Lung (tissue), 12 donors: Measurements from ENCODE around the gene RRP7A. TPM values are rescaled to one million over a fixed set of nuclear protein-coding genes. Genes with fewer than 3 reads are reported as not detected.
"Not testable (repeated sequence)": the region's sequence is repeated elsewhere in the genome, so short reads cannot be mapped to it uniquely, and the experiment has no call there.

Source experiments
- ATAC-seq: fragments of 200-7000 bp; cut with Tn5 transposase; one replicate; pipeline ENCODE4 v1.9.1; 2020; ENCODE audit warnings: moderate number of reproducible peaks; ENCODE audit not compliant: insufficient read depth, low FRiP score
- DNase-seq, 3 donors: peaks; one replicate each; pipeline ENCODE4 v3.0.0-alpha.2; 2013 to 2017
- H3K27ac ChIP-seq, 2 donors: one replicate each; pipeline ENCODE4 v1.5.1; 2013; ENCODE audit warnings: mild to moderate bottlenecking in 2 of 2, moderate library complexity in 2 of 2, control low read depth in 1 of 2, inconsistent platforms in 1 of 2, low read depth in 1 of 2, low read length in 1 of 2
- H3K27me3 ChIP-seq, 3 donors: one replicate each; pipeline ENCODE4 v1.5.1; 2013; ENCODE audit warnings: low read length in 2 of 3; ENCODE audit not compliant: control insufficient read depth in 3 of 3, insufficient read depth in 3 of 3
- H3K36me3 ChIP-seq, 4 donors: one replicate each; pipeline ENCODE4 v1.5.1; 2013; ENCODE audit warnings: low read length in 4 of 4, mild to moderate bottlenecking in 1 of 4, moderate library complexity in 1 of 4; ENCODE audit not compliant: control insufficient read depth in 4 of 4, insufficient read depth in 4 of 4
- H3K4me1 ChIP-seq, 5 donors: one replicate each; pipeline ENCODE4 v1.5.1; 2013; ENCODE audit warnings: low read length in 5 of 5, mild to moderate bottlenecking in 2 of 5, moderate library complexity in 1 of 5; ENCODE audit not compliant: control insufficient read depth in 5 of 5, insufficient read depth in 5 of 5
- H3K4me3 ChIP-seq: one replicate; pipeline ENCODE4 v1.5.1; 2013; ENCODE audit warnings: mild to moderate bottlenecking, control low read depth, moderate library complexity
- H3K9ac ChIP-seq, 2 donors: one replicate each; pipeline ENCODE4 v1.5.1; 2013; ENCODE audit warnings: low read length in 2 of 2, control low read depth in 1 of 2; ENCODE audit not compliant: insufficient read depth in 1 of 2
- H3K9me3 ChIP-seq, 4 donors: one replicate each; pipeline ENCODE4 v1.5.1; 2013; ENCODE audit warnings: low read length in 3 of 4, mild to moderate bottlenecking in 1 of 4, moderate library complexity in 1 of 4; ENCODE audit not compliant: control insufficient read depth in 4 of 4, insufficient read depth in 3 of 4
- WGBS, 2 donors: extraction: QIAGEN DNeasy Blood & Tissue Kit; methylation state at CpG; one replicate each; pipeline ENCODE4 v1.1.7; 2013; 5-methylcytosine and 5-hydroxymethylcytosine counted together
- polyA plus RNA-seq, 2 donors: library from polyadenylated mRNA; stranded (reverse); fragments of 200-250 nt; gene quantifications; one replicate each; pipeline ENCODE4 v1.2.1, GENCODE V29; 2013
- total RNA-seq, 2 donors: library from RNA; depleted of rRNA in 1 of 2; stranded (reverse); fragments of >200 nt in 1 of 2; gene quantifications; one replicate each; pipeline ENCODE4 v1.2.1, GENCODE V29; 2014 to 2021
- TF ChIP-seq, protein P1 (sequence below): IDR thresholded peaks from 2 replicates; pipeline ENCODE4 v1.5.1; 2012; ENCODE audit warnings: mild to moderate bottlenecking; ENCODE audit errors: control extremely low read depth, extremely low read depth
- donor health status: control.
- donor health status: control.
- donor health status: Bipolar disorder and iron deficiency.
- donor health status: healthy.
- donor health status: DM: yes; HTN: yes; CAD: no.

The RRP7A gene
- total and polyA plus RNA-seq, 4 donors, result 10.2 to 35.5 (median 23.4) TPM

- ATAC-seq, result peak; percentile 94
- H3K27me3 ChIP-seq, result peaks cover 0 to under 1% (median 0%) of the 10 kb centered on the region in 3 donors
- H3K9me3 ChIP-seq, result no peaks in the 10 kb centered on the region
- TF ChIP-seq, protein P1, sequence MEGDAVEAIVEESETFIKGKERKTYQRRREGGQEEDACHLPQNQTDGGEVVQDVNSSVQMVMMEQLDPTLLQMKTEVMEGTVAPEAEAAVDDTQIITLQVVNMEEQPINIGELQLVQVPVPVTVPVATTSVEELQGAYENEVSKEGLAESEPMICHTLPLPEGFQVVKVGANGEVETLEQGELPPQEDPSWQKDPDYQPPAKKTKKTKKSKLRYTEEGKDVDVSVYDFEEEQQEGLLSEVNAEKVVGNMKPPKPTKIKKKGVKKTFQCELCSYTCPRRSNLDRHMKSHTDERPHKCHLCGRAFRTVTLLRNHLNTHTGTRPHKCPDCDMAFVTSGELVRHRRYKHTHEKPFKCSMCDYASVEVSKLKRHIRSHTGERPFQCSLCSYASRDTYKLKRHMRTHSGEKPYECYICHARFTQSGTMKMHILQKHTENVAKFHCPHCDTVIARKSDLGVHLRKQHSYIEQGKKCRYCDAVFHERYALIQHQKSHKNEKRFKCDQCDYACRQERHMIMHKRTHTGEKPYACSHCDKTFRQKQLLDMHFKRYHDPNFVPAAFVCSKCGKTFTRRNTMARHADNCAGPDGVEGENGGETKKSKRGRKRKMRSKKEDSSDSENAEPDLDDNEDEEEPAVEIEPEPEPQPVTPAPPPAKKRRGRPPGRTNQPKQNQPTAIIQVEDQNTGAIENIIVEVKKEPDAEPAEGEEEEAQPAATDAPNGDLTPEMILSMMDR, result no peak
- peak; percentile 89 to 94 (median 92) for DNase-seq
- peak within 1 kb of the TSS; percentile 24 for H3K4me3 ChIP-seq
- H3K36me3 ChIP-seq, result no peaks in the 10 kb centered on the region
- 2 to 3% methylated on average over 56 to 74 of the region's 75 CpGs for WGBS, 2 donors
- peak within 1 kb of the TSS in 1 of 2 donors; percentile 71 for H3K9ac ChIP-seq
- H3K4me1 ChIP-seq, result peaks cover 0 to 4% (median 2%) of the 10 kb centered on the region in 5 donors
- H3K27ac ChIP-seq, result no peak within 1 kb of the TSS
These were observed 34.1 kb upstream of the RRP7A start, which contains the start of gene SERHL2 for GRCh38 chr22:42553475-42554361. TSS of gene SERHL2 (plus strand) at chr22:42553956. CDS start at chr22:42554021, 65 bp downstream.

- H3K4me3 ChIP-seq, H3K27ac ChIP-seq, H3K27me3 ChIP-seq, H3K4me1 ChIP-seq, H3K9ac ChIP-seq, DNase-seq, ATAC-seq, H3K9me3 ChIP-seq, H3K36me3 ChIP-seq: not testable (repeated sequence)
- WGBS, 2 donors, result 95 to 96% methylated on average over 6 of the region's 6 CpGs
These were observed 32.7 kb upstream of the RRP7A start for GRCh38 chr22:42552294-42552647.

DNA sequence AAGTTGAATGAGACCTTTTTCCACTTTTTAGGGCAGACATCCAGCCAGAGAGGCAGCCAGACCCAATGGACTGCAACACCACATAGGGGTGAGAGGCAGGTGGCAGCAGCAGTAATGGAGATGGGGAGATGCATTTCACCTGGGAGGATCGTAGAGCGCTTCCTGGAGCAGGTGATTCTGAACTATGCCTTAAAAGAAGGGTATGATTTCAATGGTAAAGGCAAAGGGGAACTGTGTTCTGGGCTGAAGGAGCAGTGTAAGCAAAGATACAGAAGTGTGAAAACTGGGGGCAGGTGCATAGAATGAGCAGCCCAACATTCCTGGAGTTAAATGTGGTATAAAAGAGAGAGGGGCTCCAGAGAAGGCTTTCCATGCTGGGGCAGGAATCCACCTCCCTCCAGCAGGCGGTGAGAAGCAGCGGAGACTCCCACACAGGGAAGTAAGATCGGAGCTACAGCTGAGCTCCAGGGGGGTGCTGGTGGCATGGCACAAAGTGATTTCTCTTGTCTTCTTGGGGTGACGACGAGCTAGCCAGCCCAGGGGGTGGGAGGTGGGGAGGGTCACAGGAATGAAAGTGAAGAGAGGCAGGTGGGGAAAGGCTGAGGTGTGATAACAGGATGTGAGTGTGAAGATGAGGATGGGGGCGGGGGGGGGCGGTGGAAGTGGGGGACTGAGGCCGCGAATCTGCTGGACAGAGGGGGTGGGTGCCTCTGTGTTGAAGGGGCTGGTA is 29.9 kb upstream of the RRP7A start:
- Histone ChIP-seq H3K27ac (no peak overlapping the region), H3K36me3 (no peaks in the 10 kb centered on the region), H3K9me3 (no peaks in the 10 kb centered on the region), H3K4me1 (peaks cover 0 to 4% (median 2%) of the 10 kb centered on the region in 5 donors), H3K9ac (no peak overlapping the region), H3K27me3 (peaks cover 0 to 4% (median 4%) of the 10 kb centered on the region in 3 donors), H3K4me3 (no peak overlapping the region)
- no peak for DNase-seq
- TF ChIP-seq, protein P1, result no peak
- 77 to 79% methylated on average over 11 of the region's 11 CpGs for WGBS, 2 donors
- no peak for ATAC-seq
